Right renal cortex interstitium (tissue), 3 donors: ENCODE data around the gene THBS1. TPM values are rescaled to one million over a fixed set of nuclear protein-coding genes. Genes with fewer than 3 reads are reported as not detected.
A peak's percentile ranks its signal among the peaks of the same experiment; 100 is the strongest.

ENCODE experiments used
- DNase-seq, 3 donors: peaks; one replicate each; pipeline ENCODE4 v3.0.0-alpha.2; 2013; ENCODE audit warnings: low read depth in 3 of 3, low spot score in 2 of 3
- polyA plus RNA-seq, 3 donors: library from polyadenylated mRNA; unstranded; fragments of 120-200 nt; gene quantifications; one replicate each; pipeline ENCODE4 v1.2.1, GENCODE V29; 2013; ENCODE audit not compliant: insufficient read length in 3 of 3

The THBS1 gene
- polyA plus RNA-seq = 100 to 1,000 TPM; 155 to 187 (median 167) TPM

GRCh38 chr15:39580485-39581241, at the start of gene THBS1:
THBS1 (plus strand) TSS chr15:39581079; CDS start chr15:39581858, 779 bp downstream.
- DNase-seq = peak; percentile 61 to 82 (median 69)

- no peak for DNase-seq
Observed at GRCh38 chr15:39534996-39535395, 45.9 kb upstream of the THBS1 start.

GRCh38 chr15:39535466-39535865, 45.4 kb upstream of the THBS1 start:
- no peak for DNase-seq

GRCh38 chr15:39538936-39539335, 41.9 kb upstream of the THBS1 start:
- no peak for DNase-seq

- no peak for DNase-seq
Observed at GRCh38 chr15:39539466-39539865, 41.4 kb upstream of the THBS1 start.

- no peak for DNase-seq
Observed at GRCh38 chr15:39539973-39540558, 40.8 kb upstream of the THBS1 start.

GRCh38 chr15:39542385-39543065, 38.4 kb upstream of the THBS1 start:
- DNase-seq = no peak

- no peak for DNase-seq
Observed at GRCh38 chr15:39543651-39544050, 37.2 kb upstream of the THBS1 start.

GRCh38 chr15:39546842-39547241, 34.0 kb upstream of the THBS1 start:
- DNase-seq = no peak

- no peak for DNase-seq
Observed at GRCh38 chr15:39548561-39548960, 32.3 kb upstream of the THBS1 start.

GRCh38 chr15:39549912-39550311, 31.0 kb upstream of the THBS1 start:
- DNase-seq = no peak

GRCh38 chr15:39551476-39551875, 29.4 kb upstream of the THBS1 start:
- DNase-seq = no peak

- no peak for DNase-seq
Observed at GRCh38 chr15:39552556-39552955, 28.3 kb upstream of the THBS1 start.

- DNase-seq = no peak
Observed at GRCh38 chr15:39553947-39554693, 26.8 kb upstream of the THBS1 start.

GRCh38 chr15:39554746-39555387, 26.0 kb upstream of the THBS1 start:
- DNase-seq = no peak

- DNase-seq = no peak
Observed at GRCh38 chr15:39555885-39556284, 25.0 kb upstream of the THBS1 start.

GRCh38 chr15:39556461-39556860, 24.4 kb upstream of the THBS1 start:
- DNase-seq = no peak

GRCh38 chr15:39558421-39558820, 22.5 kb upstream of the THBS1 start:
- DNase-seq = no peak

- DNase-seq = no peak
Observed at GRCh38 chr15:39564972-39565665, 15.8 kb upstream of the THBS1 start.

- DNase-seq = no peak
Observed at GRCh38 chr15:39565851-39566250, 15.0 kb upstream of the THBS1 start.
